GM18502 (cell line): ENCODE data around the gene ZNF366.

Experiments used
- ATAC-seq: cut with Tn5 transposase; IDR thresholded peaks from one replicate; pipeline ENCODE4 v1.9.1; 2021; ENCODE audit warnings: mild to moderate bottlenecking; ENCODE audit not compliant: unreplicated experiment, poor library complexity

ZNF366 gene

DNA sequence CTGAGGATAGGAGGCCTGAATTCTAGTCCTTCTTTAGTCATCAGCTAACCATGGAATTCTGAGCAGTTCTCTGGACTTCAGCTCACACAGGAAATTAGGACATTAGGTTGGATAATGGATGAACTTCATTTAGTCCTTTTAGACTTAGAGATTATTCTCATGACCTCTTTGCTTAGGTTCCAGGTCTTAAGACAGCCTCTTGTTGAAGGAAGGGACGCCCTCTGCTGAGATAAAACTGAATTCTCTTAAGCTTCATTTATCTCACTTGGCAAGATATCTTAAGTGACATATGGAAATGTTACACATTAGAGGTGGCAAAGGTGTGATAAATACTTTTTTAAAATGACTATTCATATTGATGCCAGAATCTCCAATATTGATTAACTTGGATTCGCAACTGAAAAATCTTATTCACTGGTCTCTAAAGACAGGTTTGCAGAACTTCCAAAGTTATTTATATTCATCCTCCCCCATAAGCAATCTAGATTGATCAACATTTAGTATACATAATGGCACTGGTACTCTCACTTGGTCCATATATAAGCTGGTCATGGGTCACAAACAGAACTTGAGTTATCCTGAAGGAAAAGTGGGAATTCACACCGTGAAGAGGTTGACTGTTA lies 16.9 kb upstream of the ZNF366 start:
- peak; percentile 63 for ATAC-seq

DNA sequence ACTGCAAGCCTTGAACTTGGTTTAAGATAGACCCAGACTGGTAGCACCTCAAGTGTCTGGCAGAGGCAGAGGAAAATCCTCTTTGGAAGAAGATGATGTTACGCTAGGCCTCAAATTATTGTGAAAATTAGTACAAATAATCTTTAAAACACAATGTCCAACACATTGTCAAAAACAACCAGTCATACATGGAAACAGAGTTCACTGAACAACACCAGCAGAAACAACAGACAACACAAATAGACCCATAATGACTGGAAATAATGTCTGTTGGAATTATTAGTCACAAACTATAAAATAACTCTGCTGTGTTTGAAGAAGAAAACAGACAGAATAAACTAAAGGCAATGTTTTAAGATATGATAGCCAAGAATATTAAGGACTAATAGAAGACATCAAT lies 15.4 kb upstream of the ZNF366 start:
- ATAC-seq, result no peak

DNA sequence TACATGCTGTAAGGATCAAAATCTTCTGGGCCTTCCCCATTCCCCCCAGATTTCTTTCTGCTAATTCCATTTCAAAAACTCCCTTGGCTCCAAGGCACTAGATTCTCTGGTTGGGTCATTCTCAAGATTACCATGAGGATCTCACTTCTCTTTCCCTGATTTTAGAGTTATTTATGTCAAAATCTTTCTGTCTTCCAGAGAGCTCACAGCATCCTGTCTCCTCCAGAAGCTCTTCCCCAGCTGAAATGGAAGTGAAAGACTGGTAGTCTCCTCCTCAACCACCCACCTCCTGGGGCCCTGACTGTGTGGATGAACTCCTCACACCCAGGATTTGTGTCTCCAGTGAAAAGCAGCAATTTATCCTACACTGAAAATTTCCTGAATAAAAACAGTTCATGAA lies 11.9 kb upstream of the ZNF366 start:
- no peak for ATAC-seq

DNA sequence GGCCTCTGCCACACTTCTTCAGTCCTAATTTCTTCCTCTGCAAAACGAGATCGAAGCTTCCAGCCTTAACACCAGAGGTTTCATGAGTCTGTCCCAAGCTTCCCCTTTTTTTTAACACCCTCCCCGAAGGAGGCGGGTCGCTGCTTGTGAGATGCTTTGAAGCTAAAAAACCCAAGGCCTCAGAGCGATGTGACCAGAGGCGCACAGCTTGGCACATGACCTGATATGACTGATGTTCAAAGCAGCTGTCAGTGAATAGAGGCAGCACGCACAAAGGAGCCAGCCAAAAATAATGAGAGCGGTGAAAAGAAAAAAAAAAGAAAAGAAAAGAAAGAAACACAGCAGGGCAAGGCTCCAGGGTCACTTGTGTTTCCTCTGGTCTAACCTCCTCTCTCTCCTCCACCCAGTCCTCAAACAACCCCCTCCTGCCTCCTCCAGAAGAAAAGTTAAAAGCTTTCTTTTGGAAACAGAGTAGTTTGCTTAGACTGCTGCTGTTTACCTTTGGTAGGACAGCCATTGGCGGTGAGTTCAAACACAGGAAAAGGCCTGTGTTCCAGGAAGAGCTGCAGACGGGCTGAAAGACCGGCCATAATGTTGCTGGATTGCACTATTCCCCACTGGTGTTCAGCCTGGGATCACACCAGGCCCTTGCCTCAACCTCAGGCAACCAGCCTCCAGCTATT lies 10.9 kb upstream of the ZNF366 start:
- ATAC-seq, result no peak

DNA sequence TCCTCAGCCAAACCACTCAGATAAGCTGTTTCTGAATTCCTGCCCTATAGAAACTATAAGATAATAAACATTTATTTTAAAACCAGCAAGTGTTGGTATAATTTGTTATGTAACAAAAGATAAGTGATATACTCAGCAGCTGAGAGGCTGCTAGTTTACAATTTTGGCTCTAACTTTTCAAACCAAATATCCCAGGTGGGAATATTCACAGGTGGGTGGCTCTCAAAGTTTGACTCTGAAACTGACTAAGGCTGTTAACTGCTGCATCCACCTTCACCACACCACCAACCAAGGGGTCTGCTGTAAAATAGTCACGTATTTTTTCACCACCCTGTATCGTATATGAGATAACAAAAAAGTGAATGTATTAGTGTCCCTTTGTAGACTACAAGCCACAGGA lies 9.7 kb upstream of the ZNF366 start:
- no peak for ATAC-seq

DNA sequence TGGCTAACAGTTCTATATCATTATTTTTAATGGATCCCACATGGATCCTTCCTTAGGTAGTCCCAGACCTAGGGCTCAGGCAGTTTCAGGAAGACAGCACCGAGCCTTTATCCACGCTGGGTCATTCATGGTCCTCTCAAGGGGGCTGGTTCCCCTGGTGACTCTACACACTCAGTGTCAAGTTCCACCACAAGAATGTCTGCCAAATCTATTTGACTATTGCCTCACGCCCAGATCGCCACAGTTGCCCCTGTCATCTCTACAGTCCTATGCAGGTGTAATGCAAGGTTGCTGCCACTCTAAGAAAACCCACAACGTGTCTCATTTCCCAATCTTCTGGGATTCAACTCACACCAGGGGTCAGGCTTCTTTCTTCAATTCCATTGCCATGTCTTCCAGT lies 8.0 kb upstream of the ZNF366 start:
- no peak for ATAC-seq

DNA sequence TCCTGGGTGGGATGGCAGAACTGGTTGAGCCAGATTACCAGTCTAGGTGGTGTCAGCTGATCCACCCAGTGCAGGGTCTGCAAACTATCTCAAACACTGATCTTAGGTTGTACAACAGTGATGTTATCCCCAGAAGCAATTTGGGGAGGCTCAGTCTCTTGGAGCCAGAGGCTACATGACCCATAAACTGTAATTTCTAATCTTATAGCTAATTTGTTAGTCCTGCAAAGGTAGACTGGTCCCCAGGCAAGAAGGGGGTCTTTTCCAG lies 5.3 kb upstream of the ZNF366 start:
- no peak for ATAC-seq

DNA sequence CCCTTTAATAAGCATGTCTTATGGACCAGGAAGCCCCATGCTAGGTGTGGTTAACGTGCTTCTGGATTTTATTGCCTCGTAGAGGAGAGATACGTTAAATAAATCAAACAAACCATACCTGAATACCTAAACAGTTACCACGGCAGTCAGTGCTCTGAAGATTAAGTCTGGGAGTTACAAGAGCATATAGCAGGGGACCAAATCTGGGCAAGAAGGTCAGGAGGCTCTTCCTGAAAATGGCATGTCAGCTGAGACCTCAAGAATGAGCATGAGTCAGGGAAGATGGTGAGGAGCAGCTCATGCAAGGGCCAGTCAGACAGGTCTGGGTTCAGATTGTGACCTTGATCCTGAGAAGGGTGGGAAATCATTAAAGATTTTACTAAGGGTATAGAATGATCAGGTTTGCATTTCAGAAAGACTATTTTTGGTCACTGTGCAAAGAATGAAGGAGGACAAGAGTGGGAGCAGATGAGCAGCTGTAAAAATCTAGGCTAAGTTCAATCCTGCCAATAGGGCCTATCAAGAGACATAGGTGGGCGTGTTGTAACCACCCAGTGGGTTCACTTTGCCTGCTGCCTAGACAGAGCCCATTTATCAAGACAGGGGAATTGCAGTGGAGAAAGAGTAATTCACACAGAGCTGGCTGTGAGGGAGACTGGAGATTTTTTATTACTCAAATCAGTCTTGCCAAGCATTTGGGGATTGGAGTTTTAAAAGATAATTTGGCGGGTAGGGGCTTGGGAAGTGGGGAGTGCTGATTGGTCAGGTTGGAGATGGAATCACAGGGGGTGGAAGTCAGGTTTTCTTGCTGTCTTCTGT lies 4.8 kb upstream of the ZNF366 start:
- no peak for ATAC-seq

DNA sequence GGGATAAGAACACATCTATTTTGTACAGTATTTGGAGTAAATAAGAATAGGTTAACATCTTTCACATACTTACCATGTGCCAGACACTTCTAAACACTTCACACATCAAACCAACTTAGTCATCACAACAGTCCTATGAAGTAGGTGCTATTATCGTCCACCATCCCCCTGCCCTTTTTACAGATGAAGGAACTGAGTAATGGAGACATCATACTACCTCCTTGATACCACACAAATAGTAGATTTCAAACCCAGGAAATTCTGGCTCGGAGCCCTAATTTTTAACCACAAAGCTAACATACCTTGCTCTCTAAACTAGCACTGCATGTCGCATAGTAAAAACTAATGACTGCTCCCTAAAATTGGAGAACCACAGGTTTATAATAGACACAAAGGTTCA lies 4.2 kb upstream of the ZNF366 start:
- no peak for ATAC-seq

DNA sequence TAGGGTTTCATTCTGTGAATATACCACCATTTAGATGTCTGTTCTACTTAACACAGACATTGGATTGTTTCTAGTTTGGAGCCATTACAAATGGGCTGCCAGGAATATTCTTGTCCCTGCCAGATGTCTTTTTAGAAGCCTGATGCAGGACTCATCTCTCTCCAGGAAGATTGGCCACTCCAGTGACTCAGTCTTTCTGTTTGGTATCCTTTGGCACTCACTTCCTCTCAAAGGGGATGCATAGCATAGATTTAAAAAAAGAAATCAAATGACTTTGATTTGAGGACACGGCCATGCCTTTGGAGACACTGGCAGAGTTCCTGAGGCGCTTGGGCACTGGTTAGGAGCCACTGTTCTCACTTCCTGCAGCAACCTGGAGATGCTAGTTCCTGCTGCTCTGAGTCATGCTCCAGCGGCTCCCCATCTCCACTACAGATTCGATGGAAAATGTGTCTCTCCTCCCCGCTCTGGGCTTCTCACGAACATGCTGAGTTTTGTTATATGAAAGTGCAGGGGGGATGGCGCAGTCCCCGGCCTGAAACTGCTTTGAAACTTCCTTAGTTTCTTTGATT lies 3.5 kb upstream of the ZNF366 start:
- no peak for ATAC-seq

DNA sequence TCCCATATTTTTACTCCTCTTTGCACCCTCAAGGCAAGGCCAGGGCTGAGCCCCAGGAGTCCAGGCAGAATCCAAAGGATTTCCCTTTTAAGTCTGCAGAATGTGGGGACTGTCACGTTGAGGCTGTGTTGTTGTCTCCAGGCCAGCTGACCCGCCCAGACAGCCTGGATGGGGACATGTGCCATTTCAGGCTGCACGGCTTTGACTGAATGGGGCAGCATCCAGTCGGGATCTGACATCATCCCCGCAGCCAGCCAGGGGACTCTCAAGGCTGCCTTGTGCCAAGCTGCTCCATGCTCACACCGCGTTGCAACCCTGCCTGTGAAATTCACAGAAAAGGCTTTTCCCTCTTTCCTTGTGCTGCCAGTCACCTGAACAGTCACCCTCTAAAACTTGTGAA lies 2.2 kb upstream of the ZNF366 start:
- no peak for ATAC-seq

DNA sequence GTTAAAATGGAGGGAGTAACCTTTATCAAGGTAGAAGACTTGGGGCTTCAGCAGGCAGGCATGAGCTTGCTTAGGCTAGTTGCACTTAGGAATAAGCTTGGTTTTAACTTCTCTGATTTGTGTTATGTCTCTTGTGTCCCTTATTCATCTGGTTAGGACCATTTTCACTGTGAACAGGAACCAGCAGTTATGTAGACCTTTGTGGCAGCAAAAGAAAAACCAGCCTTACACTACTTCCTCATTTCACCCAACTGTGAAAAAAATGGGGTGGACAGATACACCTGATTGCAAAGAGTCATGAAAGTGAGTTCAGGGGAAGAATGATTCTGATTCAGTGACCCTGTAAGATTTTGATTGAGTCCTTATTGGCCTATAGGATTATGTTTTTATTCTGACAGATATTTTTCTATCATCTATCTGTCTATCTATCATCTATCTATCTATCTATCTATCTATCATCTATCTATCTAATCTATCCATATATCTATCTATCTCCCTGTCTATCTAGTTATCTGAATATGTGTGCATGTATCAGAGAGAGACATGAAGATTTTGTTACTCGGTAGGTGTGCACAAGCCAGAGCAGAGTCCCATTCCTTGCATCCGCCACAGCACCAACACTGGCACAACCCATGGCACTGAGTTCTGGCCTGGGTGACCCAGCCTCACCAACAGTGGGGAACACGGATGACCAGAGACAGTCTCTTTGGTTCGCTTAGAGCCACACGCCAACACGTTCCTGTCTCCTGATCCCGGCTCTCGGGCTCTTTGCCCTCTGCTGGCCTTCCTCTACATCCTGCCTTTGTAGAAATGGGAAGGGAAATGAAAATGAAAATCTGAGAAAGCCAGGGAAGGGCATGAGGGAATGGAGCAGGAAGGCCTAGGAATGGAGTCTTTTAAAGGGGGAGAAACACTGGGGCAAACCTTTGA lies 1.3 kb upstream of the ZNF366 start:
- ATAC-seq, result peak; percentile 95

DNA sequence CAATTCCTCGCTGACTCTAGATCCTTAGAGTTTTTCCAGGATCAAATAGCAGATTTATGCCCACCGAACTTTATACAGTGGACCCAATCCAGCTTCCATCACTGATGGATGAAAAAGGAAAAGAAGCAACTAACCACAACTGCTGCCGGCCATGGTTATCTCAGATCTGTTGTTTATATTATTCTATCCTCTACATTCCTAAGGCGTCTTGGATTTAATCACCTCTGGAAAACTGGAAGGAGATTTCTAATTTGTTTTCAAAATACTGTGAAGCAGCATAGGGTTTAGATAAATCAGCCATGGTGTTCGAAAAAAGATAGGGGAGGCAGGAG lies 663 bp upstream of the ZNF366 start:
- no peak for ATAC-seq

DNA sequence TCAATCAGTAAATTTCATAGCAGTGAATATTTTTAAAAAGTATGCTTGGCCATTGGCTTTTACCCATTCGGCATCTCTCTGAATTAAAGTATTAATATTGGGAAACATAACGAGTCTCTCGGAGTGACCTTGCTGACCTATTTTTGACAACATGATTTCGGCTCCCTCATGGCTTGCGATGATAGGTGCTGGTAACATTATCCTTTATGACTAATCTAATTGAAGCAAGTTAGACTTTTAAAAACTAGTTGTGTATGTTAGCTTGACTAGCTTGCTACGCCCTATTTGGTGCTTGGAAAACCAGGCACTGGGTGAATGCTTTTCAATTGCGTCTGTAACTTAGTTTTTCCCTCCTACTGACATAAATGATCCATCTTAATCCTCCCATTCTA lies 1.1 kb downstream of the ZNF366 start:
- ATAC-seq, result no peak

DNA sequence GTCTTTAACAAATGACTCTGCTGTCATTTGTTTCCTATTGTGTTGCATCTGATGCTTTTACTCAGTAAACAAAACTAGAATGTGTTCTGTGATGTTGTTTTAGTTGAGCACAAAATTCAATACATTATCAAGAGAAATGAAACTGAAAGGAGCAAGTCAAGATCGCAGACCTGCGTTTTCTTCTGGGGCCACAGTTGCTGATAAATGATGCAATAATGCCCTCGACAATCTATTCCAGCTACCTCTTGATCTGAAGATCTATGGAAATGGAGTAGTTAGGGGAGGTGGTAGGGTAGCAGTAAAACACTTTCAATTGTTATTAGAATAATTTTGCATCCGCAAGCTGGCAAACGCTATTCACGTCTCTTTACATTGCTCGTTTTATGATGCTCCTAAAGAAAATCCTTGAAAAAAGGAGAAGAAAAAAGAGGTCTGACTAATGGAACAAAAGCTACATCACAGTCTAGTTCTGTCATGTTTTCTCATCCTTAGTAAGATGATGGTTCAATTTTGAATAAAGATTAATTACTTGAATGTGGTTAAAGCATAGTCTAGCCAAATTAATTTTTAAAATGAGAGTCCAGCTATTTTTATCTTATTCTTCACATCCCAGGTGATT lies 1.6 kb downstream of the ZNF366 start:
- ATAC-seq, result no peak

DNA sequence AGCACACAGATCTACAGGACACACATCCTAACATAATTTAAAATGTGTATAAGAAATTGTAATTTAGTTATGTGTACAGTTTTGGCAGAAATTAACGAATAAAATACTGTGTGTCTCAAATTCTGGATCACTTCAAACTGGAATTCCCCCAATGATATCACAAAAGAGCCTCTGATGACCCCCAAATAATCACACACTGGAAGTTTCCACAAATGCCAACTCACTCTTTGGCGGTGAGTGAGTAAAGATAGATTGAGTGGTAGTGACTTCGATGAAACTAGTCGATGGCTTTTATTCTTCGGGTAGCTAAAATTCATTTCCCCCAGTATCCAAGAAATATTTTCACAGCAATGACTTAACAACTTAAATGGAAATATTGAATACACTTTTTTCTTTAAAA lies 2.2 kb downstream of the ZNF366 start:
- ATAC-seq, result no peak

DNA sequence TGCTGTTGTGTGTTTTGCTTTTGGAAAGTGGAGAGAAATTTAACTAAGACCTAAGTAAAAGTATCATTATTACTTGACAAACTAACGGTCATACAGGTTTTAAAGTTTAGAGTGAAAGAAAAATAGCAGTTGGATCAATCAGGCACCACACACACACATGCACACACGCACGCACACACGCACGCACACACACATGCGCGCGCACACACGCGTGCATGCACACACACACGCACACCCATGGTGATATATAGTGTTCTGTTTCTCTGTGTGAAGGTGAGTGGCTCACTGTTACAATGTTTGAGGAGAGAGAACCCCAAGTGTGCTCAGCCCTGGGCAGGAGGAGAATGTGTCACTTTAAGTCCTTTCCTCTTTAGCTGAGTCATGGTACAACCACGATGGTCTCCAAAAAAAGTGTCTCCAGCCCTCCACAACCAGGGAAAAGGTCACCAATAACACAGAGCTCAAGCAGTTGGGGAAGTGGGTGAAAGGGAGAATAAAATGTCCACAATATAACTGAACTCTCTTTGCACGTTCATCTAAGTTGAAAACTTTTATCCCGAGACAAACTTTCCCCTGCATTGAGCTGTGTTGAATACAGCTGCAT lies 3.2 kb downstream of the ZNF366 start:
- no peak for ATAC-seq

DNA sequence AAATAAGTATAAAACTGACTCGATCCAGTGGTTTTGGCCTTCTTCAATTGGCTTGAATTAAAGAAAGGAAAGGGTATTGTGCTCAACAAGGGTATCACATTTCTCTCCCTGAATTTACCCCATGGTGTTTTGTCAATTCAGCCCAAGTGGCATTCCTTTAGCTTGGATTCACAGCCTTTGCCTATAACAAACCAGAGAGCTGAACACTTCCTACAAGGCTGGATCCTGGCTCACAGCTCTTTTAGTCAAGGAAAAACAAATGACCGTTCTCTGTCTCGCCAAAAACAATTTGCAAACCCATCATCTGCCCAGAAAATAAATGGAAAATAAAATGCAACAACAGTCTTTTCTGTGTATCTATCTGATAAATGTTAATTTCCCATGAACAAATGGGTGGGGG lies 5.7 kb downstream of the ZNF366 start:
- no peak for ATAC-seq

DNA sequence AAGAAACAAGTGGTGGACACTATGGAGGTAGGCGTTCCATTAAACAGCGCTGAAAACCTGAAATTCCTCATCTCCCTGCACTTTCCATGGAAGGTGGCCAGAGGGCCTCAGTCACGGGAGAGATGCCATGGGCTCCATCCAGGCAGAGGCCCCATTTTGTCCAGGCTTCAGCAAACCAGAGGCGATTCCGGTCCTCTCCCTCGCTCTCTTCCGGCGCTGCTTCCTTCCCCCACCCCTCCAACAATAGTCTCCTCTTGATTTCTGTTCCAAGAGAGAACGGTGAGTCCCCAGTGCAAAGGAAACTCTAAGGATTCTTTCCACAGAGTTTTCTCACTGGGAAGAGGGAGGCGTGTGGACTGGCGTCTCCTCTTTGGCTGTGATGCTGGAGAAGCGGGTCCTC lies 7.5 kb downstream of the ZNF366 start:
- ATAC-seq, result no peak

DNA sequence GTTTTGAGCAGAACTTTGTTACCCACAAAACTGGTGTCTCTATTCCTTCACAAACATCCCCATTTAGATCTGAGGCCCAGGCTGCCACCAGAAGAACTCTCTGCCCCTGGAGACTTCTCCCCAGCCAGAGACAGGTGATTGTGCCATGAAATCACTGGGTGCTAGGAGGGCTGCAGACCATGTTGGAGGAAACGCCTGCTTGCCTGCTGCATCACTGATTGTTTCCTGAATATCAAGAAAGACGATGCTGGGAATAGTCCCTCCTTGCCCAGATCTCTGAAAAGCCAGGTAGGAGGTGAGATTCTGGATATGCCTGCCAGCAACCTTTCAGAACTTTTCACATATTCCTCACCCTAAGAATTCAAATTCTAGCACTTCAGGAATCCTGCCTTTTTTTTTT lies 8.1 kb downstream of the ZNF366 start:
- ATAC-seq, result no peak
